Upper lobe of left lung (tissue), 6 donors: ENCODE data around the gene ZNF142. TPM values are rescaled to one million over a fixed set of nuclear protein-coding genes. Genes with fewer than 3 reads are reported as not detected.

Source experiments
- ATAC-seq, 2 donors: fragments of 200-7000 bp; cut with Tn5 transposase; one replicate each; pipeline ENCODE4 v1.9.1; 2022; ENCODE audit warnings: mild to moderate bottlenecking in 2 of 2, moderate library complexity in 2 of 2; ENCODE audit not compliant: low FRiP score in 2 of 2
- DNase-seq, 2 donors: peaks; one replicate each; pipeline ENCODE4 v3.0.0-alpha.2; 2019 to 2020
- H3K27ac ChIP-seq, 4 donors: fragments of 200-600 bp; sonication (generic); one replicate each; pipeline ENCODE4 v1.5.1; 2016 to 2019
- H3K27me3 ChIP-seq, 4 donors: fragments of 200-600 bp; sonication (generic); one replicate each; pipeline ENCODE4 v1.5.1; 2017 to 2019
- H3K36me3 ChIP-seq, 4 donors: fragments of 200-600 bp; sonication (generic); one replicate each; pipeline ENCODE4 v1.5.1; 2016 to 2019
- H3K4me1 ChIP-seq, 4 donors: fragments of 200-600 bp; sonication (generic); one replicate each; pipeline ENCODE4 v1.5.1; 2018 to 2019
- H3K4me3 ChIP-seq, 4 donors: fragments of 200-600 bp; sonication (generic); one replicate each; pipeline ENCODE4 v1.5.1; 2017 to 2019; ENCODE audit warnings: mild to moderate bottlenecking in 2 of 4, moderate library complexity in 1 of 4
- H3K9me3 ChIP-seq, 4 donors: fragments of 200-600 bp; sonication (generic); one replicate each; pipeline ENCODE4 v1.5.1; 2018 to 2019
- CTCF ChIP-seq, 6 experiments: fragments of 450-650 bp in 4 of 6; fragments of 200-600 bp in 2 of 6; sonication (generic) in 2 of 6; IDR thresholded peaks; one replicate each; pipeline ENCODE4 v1.5.1; 2016 to 2019; ENCODE audit warnings: antibody characterized with exemption in 6 of 6
- EP300 ChIP-seq, 4 donors: sonication (generic); formaldehyde crosslinking; IDR thresholded peaks; one replicate each; pipeline ENCODE4 v1.5.1; 2017; ENCODE audit warnings: antibody characterized with exemption in 4 of 4, control low read depth in 2 of 4
- POLR2A ChIP-seq, 4 donors: fragments of 450-650 bp; IDR thresholded peaks; one replicate each; pipeline ENCODE4 v1.5.1; 2016 to 2017; ENCODE audit warnings: antibody characterized with exemption in 4 of 4, mild to moderate bottlenecking in 2 of 4
- POLR2AphosphoS5 ChIP-seq, 2 donors: sonication (generic); formaldehyde crosslinking; IDR thresholded peaks; one replicate each; pipeline ENCODE4 v1.5.1; 2017; ENCODE audit warnings: antibody characterized with exemption in 2 of 2
- WGBS, 2 donors: methylation state at CpG; one replicate each; pipeline ENCODE4 v1.1.5; 2017 to 2018; 5-methylcytosine and 5-hydroxymethylcytosine counted together
- total RNA-seq, 6 donors: library from RNA; depleted of rRNA in 4 of 6; stranded (reverse); fragments of >200 nt in 4 of 6; gene quantifications; one replicate each; pipeline versions ENCODE4 v1.1.0 to v1.2.1, GENCODE V29; 2016 to 2021
- donor health status: DM: no; HTN: no; CAD: no; lungs with moderate emphysema.
- donor health status: DM: no; HTN: yes; CAD: no; lungs with severe emphysema.

Gene ZNF142
- total RNA-seq, 6 donors from 2014 or later = 17.1 to 58.7 (median 24.6) TPM

GRCh38 chr2:218635719-218636118 lies 23.7 kb downstream of the ZNF142 start:
- H3K4me3 ChIP-seq = no peak overlapping the region
- 72 to 91% methylated on average over 2 to 5 of the region's 5 CpGs for WGBS, 2 donors
- no peaks in the 10 kb centered on the region for H3K27me3 ChIP-seq
- ATAC-seq (no peak), DNase-seq (no peak)
- peaks cover 37 to 73% (median 61%) of the 10 kb centered on the region in 4 donors for H3K36me3 ChIP-seq
- no peak overlapping the region for H3K27ac ChIP-seq
- H3K4me1 ChIP-seq = no peaks in the 10 kb centered on the region
- no peaks in the 10 kb centered on the region for H3K9me3 ChIP-seq
- no peak for TF ChIP-seq EP300 (IDR thresholded peaks at IDR 0.05)
- no peak for TF ChIP-seq CTCF (IDR thresholded peaks at IDR 0.05)
- TF ChIP-seq POLR2AphosphoS5 (IDR thresholded peaks at IDR 0.05) = no peak

GRCh38 chr2:218631837-218632236 lies 27.6 kb downstream of the ZNF142 start:
- no peaks in the 10 kb centered on the region for H3K9me3 ChIP-seq
- H3K4me1 ChIP-seq = no peaks in the 10 kb centered on the region
- ATAC-seq (no peak), DNase-seq (no peak)
- H3K4me3 ChIP-seq = no peak overlapping the region
- H3K27ac ChIP-seq = no peak overlapping the region
- WGBS, 2 donors = 57 to 61% methylated on average over 4 of the region's 4 CpGs
- H3K36me3 ChIP-seq = peaks cover 15 to 34% (median 27%) of the 10 kb centered on the region in 4 donors
- no peaks in the 10 kb centered on the region for H3K27me3 ChIP-seq
- no peak for TF ChIP-seq POLR2A (IDR thresholded peaks at IDR 0.05)
- no peak for TF ChIP-seq POLR2AphosphoS5 (IDR thresholded peaks at IDR 0.05)

GRCh38 chr2:218627939-218628338 lies 31.5 kb downstream of the ZNF142 start:
- WGBS, 2 donors = 90 to 91% methylated on average over 4 of the region's 4 CpGs
- Histone ChIP-seq H3K4me3 (no peak overlapping the region), H3K4me1 (peaks cover 0 to 3% (median 1%) of the 10 kb centered on the region in 4 donors), H3K27me3 (no peaks in the 10 kb centered on the region), H3K36me3 (no peaks in the 10 kb centered on the region), H3K27ac (no peak overlapping the region), H3K9me3 (no peaks in the 10 kb centered on the region)
- no peak for TF ChIP-seq POLR2A (IDR thresholded peaks at IDR 0.05)
- TF ChIP-seq POLR2AphosphoS5 (IDR thresholded peaks at IDR 0.05) = no peak
- TF ChIP-seq CTCF (IDR thresholded peaks at IDR 0.05) = no peak
- ATAC-seq (no peak), DNase-seq (no peak)

- H3K27ac ChIP-seq = no peak overlapping the region
- ATAC-seq = no peak
- peaks cover 0 to 6% (median 2%) of the 10 kb centered on the region in 4 donors for H3K4me1 ChIP-seq
- H3K9me3 ChIP-seq = no peaks in the 10 kb centered on the region
- no peaks in the 10 kb centered on the region for H3K27me3 ChIP-seq
- no peaks in the 10 kb centered on the region for H3K36me3 ChIP-seq
- no peak for TF ChIP-seq CTCF (IDR thresholded peaks at IDR 0.05)
- TF ChIP-seq POLR2AphosphoS5 (IDR thresholded peaks at IDR 0.05) = no peak
- TF ChIP-seq POLR2A (IDR thresholded peaks at IDR 0.05) = no peak
- no peak for TF ChIP-seq EP300 (IDR thresholded peaks at IDR 0.05)
- H3K4me3 ChIP-seq = no peak overlapping the region
- no peak for DNase-seq
- WGBS, 2 donors = 88 to 91% methylated on average over 4 of the region's 4 CpGs
Measured at GRCh38 chr2:218626369-218626768, 33.1 kb downstream of the ZNF142 start.

- 35 to 36% methylated on average over 3 of the region's 3 CpGs for WGBS, 2 donors
- no peak overlapping the region for H3K27ac ChIP-seq
- ATAC-seq (no peak), DNase-seq (no peak)
- no peaks in the 10 kb centered on the region for H3K36me3 ChIP-seq
- H3K9me3 ChIP-seq = no peaks in the 10 kb centered on the region
- H3K4me1 ChIP-seq = peaks cover 0 to 6% (median 2%) of the 10 kb centered on the region in 4 donors
- H3K4me3 ChIP-seq = no peak overlapping the region
- TF ChIP-seq POLR2AphosphoS5 (IDR thresholded peaks at IDR 0.05) = no peak
- TF ChIP-seq CTCF (IDR thresholded peaks at IDR 0.05) = no peak
- TF ChIP-seq POLR2A (IDR thresholded peaks at IDR 0.05) = no peak
- no peak for TF ChIP-seq EP300 (IDR thresholded peaks at IDR 0.05)
- no peaks in the 10 kb centered on the region for H3K27me3 ChIP-seq
Measured at GRCh38 chr2:218623366-218623705, 36.1 kb downstream of the ZNF142 start.
